GM23338 (cell line): ENCODE measurements around the gene ABHD16A.

ENCODE experiments used
- CREB1 ChIP-seq: fragments of 250-450 bp; sonication (Bioruptor Pico); IDR thresholded peaks from 2 replicates; pipeline ENCODE4 v1.5.0; 2020; ENCODE audit warnings: low read depth, mild to moderate bottlenecking, moderate library complexity
- CTCF ChIP-seq, 2 experiments: fragments of 200-600 bp in 1 of 2; sonication (generic) in 1 of 2; conservative IDR thresholded peaks; 2 replicates each; pipeline versions ENCODE4 v1.5.1 to v1.6.1; 2016 to 2017; ENCODE audit warnings: antibody characterized with exemption in 2 of 2, low read depth in 2 of 2, mild to moderate bottlenecking in 2 of 2, moderate library complexity in 1 of 2
- ETS1 ChIP-seq: IDR thresholded peaks from 2 replicates; pipeline ENCODE4 v1.6.1; 2016; ENCODE audit warnings: antibody characterized with exemption
- EZH2 ChIP-seq: fragments of 200-600 bp; sonication (generic); IDR thresholded peaks from one replicate; pipeline ENCODE4 v1.8.0; 2017; ENCODE audit warnings: antibody characterized with exemption, mild to moderate bottlenecking, low read depth; ENCODE audit not compliant: unreplicated experiment
- EZH2phosphoT487 ChIP-seq: fragments of 200-600 bp; sonication (generic); IDR thresholded peaks from one replicate; pipeline ENCODE4 v1.8.1; 2018; ENCODE audit warnings: antibody characterized with exemption; ENCODE audit not compliant: unreplicated experiment
- JUNB ChIP-seq: IDR thresholded peaks from one replicate; pipeline ENCODE4 v1.6.1; 2016; ENCODE audit warnings: antibody characterized with exemption; ENCODE audit not compliant: unreplicated experiment
- NANOG ChIP-seq: IDR thresholded peaks from 2 replicates; pipeline ENCODE4 v1.6.1; 2016; ENCODE audit warnings: antibody characterized with exemption, borderline replicate concordance
- POLR2AphosphoS5 ChIP-seq: IDR thresholded peaks from 2 replicates; pipeline ENCODE4 v1.6.1; 2016; ENCODE audit warnings: antibody characterized with exemption, low read depth
- REST ChIP-seq: IDR thresholded peaks from one replicate; pipeline ENCODE4 v1.6.1; 2018; ENCODE audit warnings: antibody characterized with exemption; ENCODE audit not compliant: unreplicated experiment
- STAT1 ChIP-seq: IDR thresholded peaks from one replicate; pipeline ENCODE4 v1.6.1; 2016; ENCODE audit warnings: antibody characterized with exemption; ENCODE audit not compliant: unreplicated experiment
- ZNF114 ChIP-seq: fragments of 250-450 bp; sonication (Bioruptor Pico); IDR thresholded peaks from 2 replicates; pipeline ENCODE4 v1.5.0; 2020; ENCODE audit warnings: mild to moderate bottlenecking, moderate library complexity
- ZNF331 ChIP-seq: fragments of 250-450 bp; sonication (Bioruptor Pico); IDR thresholded peaks from 2 replicates; pipeline ENCODE4 v1.5.0; 2020; ENCODE audit warnings: low read depth, mild to moderate bottlenecking, moderate library complexity
- ZNF462 ChIP-seq: fragments of 250-450 bp; sonication (Bioruptor Pico); IDR thresholded peaks from 2 replicates; pipeline ENCODE4 v1.5.0; 2020; ENCODE audit warnings: mild to moderate bottlenecking, moderate library complexity

GRCh38 chr6:31736768-31737314, 33.7 kb upstream of the ABHD16A start:
- TF ChIP-seq CTCF (conservative IDR thresholded peaks at IDR 0.05; ENCODE audit: low read depth in 2 of 2) (no peak), EZH2 (no peak), POLR2AphosphoS5 (no peak), REST (no peak), ETS1 (no peak), EZH2phosphoT487 (no peak), ZNF462 (no peak), CREB1 (CRISPR knock-in tag) (no peak), ZNF114 (CRISPR knock-in tag) (no peak), NANOG (no peak), JUNB (no peak), STAT1 (no peak), ZNF331 (CRISPR knock-in tag) (no peak)
